ENCODE data around the gene HOXC5.

HOXC5 gene

DNA sequence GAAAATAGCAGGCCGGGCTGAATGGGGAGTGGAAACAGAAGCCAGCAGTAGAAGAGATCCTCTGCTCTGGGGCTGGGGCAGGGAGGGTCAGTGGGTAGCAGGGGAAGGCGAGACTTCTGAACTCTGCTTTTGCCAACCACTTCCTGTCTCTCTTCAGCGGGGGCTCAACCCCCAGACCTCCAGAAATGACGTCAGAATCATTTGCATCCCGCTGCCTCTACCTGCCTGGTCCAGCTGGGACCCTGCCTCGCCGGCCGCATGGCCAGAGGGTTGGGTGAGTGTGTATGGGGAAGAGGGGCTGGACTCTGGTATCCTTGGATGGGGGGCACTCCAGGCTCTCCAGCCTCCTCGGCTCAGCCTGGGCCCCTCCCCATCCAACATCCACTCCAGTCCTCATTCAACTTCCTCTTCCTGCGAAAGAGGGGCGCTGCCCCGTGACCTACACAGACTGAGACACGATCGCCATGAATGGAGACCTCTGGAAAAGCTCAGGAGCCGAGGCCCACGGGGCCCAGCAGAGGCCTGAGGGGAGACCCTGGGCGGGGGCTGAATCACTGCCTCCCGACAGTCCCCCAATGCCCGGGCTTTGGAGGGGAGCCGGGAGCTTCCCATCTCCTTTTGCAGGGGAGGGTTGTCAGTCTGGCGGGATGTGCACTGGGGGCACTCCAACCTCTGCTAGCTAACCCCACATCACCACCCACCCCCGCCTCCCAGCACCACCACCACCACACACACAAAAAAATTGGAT, 20.3 kb downstream of the HOXC5 start:
- no peak; the same call in 1 of the 2 replicates for TF ChIP-seq POLR2A (IDR thresholded peaks at IDR 0.05; ENCODE audit: low read depth, low read length)
- DNase-seq (ENCODE audit: insufficient read length, low spot score) (no peak), FAIRE-seq (no peak)

- FAIRE-seq = no peak
- TF ChIP-seq POLR2A (IDR thresholded peaks at IDR 0.05; ENCODE audit: low read depth, low read length) = no peak
These were observed 21.2 kb downstream of the HOXC5 start, which contains the start of gene HOXC4 for GRCh38 chr12:54053751-54054741. Gene HOXC4 (plus strand): TSS chr12:54053835. CDS start chr12:54053923, 88 bp downstream.

GRCh38 chr12:54054742-54055194, 21.9 kb downstream of the HOXC5 start:
- TF ChIP-seq POLR2A (IDR thresholded peaks at IDR 0.05; ENCODE audit: low read depth, low read length) = no peak
- DNase-seq (ENCODE audit: insufficient read length, low spot score) (no peak), FAIRE-seq (no peak)

More at GRCh38 chr12:54053751-54054741, 21.2 kb downstream of the HOXC5 start, which contains the start of gene HOXC4:
- DNase-seq (ENCODE audit: insufficient read length, low spot score) = peak; percentile 63

- DNase-seq (ENCODE audit: insufficient read length, low spot score) (no peak), FAIRE-seq (no peak)
- no peak for TF ChIP-seq POLR2A (IDR thresholded peaks at IDR 0.05; ENCODE audit: low read depth, low read length)
These were observed 22.7 kb downstream of the HOXC5 start for GRCh38 chr12:54055552-54055951.

DNA sequence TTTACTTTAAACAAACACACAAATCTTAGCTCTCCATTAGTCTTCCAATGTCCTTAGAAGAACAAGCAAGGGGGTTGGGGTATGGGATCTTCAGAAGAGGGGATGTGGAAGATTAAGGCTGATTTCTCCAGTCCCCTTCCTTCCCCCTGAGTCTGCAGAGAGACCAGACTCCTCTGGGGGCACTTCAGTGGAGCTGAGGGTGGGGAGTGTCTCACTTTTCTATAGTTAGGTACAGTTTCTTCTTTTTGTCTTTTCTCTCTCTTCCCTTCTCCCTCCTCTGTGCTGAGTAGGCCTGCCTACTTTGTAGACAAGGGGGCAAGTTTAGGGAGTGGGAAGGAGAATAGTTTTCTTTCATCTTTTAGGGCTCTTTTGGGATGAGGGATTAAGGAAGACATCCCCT, 23.3 kb downstream of the HOXC5 start:
- DNase-seq (ENCODE audit: insufficient read length, low spot score) (no peak), FAIRE-seq (no peak)
- no peak for TF ChIP-seq POLR2A (IDR thresholded peaks at IDR 0.05; ENCODE audit: low read depth, low read length)

DNA sequence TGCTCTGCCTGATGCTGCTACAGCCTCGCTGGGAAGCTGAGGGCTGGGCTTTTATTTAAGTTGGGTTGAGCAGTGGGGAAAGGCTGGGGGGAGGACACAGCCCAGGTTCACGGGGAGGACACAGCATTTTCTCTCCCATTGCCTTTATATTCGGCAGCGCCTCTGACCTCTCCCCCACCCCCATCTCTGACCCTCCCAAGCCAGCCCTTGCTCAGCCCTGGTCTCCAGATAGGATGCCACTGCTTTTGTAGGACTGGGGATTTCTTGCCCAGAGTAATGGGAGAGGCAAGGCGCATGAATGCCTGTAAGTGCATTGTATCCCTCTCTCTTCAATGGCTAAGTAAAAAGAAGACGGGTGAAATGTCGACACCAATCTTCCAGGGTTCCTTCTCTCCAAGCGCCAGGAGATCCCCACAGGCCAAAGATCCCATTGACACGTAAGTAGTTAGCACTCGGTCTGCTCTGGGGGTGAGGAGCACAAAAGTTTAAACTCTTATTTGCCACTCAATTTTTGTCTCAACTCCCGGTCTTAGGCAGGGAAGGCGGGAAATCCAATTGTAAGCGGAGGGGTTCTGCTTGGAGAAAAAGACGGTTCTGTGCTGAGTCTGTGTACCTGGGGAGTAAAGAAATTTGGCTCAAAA, 25.4 kb downstream of the HOXC5 start:
- no peak for TF ChIP-seq POLR2A (IDR thresholded peaks at IDR 0.05; ENCODE audit: low read depth, low read length)
- no peak for FAIRE-seq

DNA sequence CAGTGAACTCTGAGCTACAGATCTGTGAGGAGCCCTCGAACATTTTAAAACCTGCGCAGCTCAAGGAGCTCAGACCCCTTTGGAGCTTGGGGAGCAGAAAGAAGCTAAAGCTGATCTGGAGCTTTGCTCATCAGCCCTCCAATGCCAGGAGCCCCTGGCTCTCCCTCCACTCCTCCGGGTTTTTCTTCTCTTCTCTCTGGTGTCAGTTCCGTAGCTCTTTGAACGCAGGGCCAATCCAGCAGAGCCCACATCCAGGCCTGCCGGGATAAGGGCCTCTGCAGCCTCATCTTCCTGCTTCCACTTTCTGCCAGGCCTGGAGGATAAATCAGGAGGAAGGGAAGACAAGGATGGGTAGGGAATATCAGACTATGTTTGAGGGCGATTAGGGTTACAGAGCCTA, 26.8 kb downstream of the HOXC5 start:
- DNase-seq (ENCODE audit: insufficient read length, low spot score) (no peak), FAIRE-seq (no peak)
- TF ChIP-seq POLR2A (IDR thresholded peaks at IDR 0.05; ENCODE audit: low read depth, low read length) = no peak

More for the DNA sequence above, 25.4 kb downstream of the HOXC5 start:
- DNase-seq (ENCODE audit: insufficient read length, low spot score) = no peak

GRCh38 chr12:54060174-54060974, 27.5 kb downstream of the HOXC5 start:
- FAIRE-seq (no peak), DNase-seq (ENCODE audit: insufficient read length, low spot score) (no peak)
- no peak for TF ChIP-seq POLR2A (IDR thresholded peaks at IDR 0.05; ENCODE audit: low read depth, low read length)

DNA sequence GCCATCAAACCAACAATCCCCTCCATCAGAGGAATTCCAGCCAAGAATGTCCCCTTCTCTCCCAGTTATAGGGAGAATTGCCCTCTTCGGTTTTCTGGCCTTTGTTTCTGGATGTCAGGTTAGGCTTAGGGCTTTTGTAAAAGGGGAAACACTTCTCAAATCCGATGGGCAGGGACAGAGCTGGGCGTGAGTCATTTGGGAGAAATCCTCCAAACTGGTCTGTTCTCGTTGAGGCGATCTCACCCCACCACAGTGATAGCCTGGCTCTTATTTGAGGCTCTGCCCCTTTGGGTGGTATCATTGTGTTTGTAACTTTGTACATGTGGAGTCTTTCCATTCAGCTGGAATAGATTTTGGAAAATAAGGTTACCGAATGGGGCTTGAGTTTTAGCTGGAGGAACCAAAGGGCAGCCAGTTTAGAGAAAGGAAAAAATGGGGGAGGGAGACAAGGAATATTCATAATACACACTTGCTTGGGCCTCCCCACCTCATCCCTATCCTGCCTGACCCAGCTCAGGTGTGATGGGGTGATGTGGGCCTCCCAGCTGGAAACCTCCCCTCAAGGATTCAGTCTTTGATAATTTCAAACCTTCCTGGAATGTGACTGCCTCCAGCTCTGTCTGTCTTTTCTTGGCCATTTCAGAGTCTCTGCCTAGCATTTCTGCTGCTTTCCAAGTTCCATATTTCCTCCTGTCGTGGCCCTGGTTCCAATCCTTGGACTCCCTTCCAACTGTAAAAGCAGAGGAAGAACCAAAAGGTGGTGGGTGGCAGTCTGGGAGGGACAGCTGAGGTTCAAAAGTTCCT, 28.3 kb downstream of the HOXC5 start:
- FAIRE-seq (no peak), DNase-seq (ENCODE audit: insufficient read length, low spot score) (no peak)
- no peak for TF ChIP-seq POLR2A (IDR thresholded peaks at IDR 0.05; ENCODE audit: low read depth, low read length)

- DNase-seq (ENCODE audit: insufficient read length, low spot score) (no peak), FAIRE-seq (no peak)
- TF ChIP-seq POLR2A (IDR thresholded peaks at IDR 0.05; ENCODE audit: low read depth, low read length) = no peak
These were observed 32.8 kb downstream of the HOXC5 start for GRCh38 chr12:54065677-54066076.

DNA sequence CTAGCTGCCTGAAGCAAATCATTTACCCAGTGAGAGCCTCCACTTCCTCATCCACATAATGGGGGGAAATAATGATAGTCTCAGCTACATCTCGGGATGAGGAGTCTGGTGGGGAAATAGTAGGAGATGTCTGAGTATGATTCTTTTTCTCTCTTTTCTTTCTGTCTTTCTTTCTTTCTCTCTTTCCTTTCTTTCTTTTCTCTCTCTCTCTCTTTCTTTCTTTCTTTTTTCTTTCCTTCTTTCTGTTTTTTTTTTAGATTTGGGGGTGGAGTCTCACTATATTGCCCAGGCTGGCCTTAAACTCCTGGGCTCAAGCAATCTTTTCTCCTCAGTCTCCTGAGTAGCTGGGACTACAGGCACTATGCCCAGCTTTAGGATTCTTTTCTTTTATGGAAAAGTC, 33.6 kb downstream of the HOXC5 start:
- no peak for TF ChIP-seq POLR2A (IDR thresholded peaks at IDR 0.05; ENCODE audit: low read depth, low read length)
- DNase-seq (ENCODE audit: insufficient read length, low spot score) (no peak), FAIRE-seq (no peak)

DNA sequence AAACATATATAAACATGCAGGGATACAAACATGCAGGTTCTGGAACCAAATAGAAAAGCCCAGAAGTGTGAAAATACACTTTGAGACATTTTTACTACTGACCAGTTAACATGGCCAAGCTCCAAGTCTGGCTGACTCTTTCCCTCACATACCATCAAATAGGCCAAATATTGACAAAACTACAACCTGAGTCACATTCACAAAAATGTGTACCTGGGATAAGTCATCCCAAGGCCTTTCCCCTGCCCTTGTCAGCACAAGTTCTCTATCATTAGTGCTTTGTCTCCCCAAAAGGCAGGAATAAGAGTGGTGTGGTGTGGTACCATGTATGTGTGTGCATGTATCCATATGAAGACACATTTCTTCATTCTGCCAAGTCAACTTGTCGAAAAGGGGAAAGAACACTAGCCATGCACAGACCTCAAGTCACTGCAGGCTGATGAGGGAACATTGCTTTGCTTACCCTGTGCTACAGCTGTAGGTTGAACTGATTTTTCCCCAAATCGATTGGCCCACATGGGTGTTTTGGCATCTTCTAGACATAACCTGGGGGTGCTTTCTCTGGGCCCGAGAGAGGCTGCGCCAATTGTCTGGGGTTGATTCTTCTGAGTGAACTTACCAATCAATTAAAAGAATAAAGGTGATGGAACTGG, 35.7 kb downstream of the HOXC5 start:
- no peak for TF ChIP-seq POLR2A (IDR thresholded peaks at IDR 0.05; ENCODE audit: low read depth, low read length)
- DNase-seq (ENCODE audit: insufficient read length, low spot score) (no peak), FAIRE-seq (no peak)

Data from H54 (cell line).